Measurements from ENCODE around the gene MYL10. TPM values are rescaled to one million over a fixed set of nuclear protein-coding genes. Genes with fewer than 3 reads are reported as not detected.

Gene MYL10
- total RNA-seq, 4 donors from 2014 or later, result not detected

DNA sequence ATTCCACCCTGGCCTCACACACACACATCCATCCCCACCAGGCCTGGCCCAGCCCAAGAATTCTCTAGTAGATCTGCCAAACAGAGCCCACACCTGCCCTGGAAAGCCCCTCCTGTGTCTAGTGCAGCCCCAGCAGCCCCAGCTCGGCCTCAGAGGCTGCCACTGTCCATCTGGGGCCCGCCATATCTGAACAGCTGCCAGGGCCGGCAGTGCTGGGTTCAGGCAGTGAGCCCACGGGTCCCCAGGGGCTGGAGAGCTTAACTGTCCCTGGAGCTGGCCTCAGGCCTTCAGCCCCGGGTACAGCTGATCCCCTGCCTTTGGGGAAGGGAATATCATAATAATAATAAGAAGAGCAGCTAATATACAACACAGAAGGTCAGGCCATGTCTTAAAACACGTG lies 574 bp downstream of the MYL10 start:
- intact Hi-C loops (cut with DNase I; ENCODE audit: low total_unique reads) (no loop called here), in situ Hi-C loops (cut with MboI; ENCODE audit: low pct_ligation_motif_present in 1 of 4, low pct_unique_long_range_greater_than_20kb in 1 of 4, low sequenced_read_pairs in 3 of 4) (no loop called here)
- H3K36me3 ChIP-seq, result no peaks in the 10 kb centered on the region
- H3K9me3 ChIP-seq, result no peaks in the 10 kb centered on the region
- H3K27ac ChIP-seq, result no peak overlapping the region
- TF ChIP-seq CTCF (IDR thresholded peaks at IDR 0.05), result no peak
- no peak for TF ChIP-seq POLR2A (IDR thresholded peaks at IDR 0.05)
- TF ChIP-seq POLR2AphosphoS5 (IDR thresholded peaks at IDR 0.05), result no peak
- TF ChIP-seq EP300 (IDR thresholded peaks at IDR 0.05; ENCODE audit: low read depth), result no peak
- no peak for DNase-seq
- WGBS, 2 donors (ENCODE audit: low coverage in 1 of 2), result 63 to 80% methylated on average over 1 to 6 of the region's 6 CpGs
- H3K4me3 ChIP-seq, result no peak overlapping the region
- no peaks in the 10 kb centered on the region for H3K4me1 ChIP-seq
- peaks cover 27% of the 10 kb centered on the region for H3K27me3 ChIP-seq

DNA sequence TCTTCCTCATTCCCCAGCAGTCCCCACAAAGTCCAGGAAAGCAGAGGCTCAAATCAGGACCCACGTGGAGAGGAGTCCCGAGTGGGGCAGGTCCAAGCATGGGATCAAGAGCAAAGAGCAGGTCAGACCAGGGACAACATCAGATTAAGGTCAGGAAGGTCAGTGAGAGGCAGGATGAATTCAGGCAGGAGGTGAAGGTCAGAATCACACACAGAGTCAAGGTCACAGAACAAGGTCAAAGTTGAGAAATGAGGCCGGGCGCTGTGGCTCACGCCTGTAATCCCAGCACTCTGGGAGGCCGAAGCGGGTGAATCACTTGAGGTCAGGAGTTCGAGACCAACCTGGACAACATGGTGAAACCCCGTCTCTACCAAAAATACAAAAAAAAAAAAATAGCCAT lies 2.3 kb downstream of the MYL10 start:
- H3K4me3 ChIP-seq, result no peak overlapping the region
- TF ChIP-seq POLR2A (IDR thresholded peaks at IDR 0.05) (no peak), CTCF (IDR thresholded peaks at IDR 0.05) (no peak), EP300 (IDR thresholded peaks at IDR 0.05; ENCODE audit: low read depth) (no peak), POLR2AphosphoS5 (IDR thresholded peaks at IDR 0.05) (no peak)
- H3K27ac ChIP-seq, result no peak overlapping the region
- H3K27me3 ChIP-seq, result peaks cover 27% of the 10 kb centered on the region
- intact Hi-C loops (cut with DNase I; ENCODE audit: low total_unique reads), result no loop called here
- WGBS, 2 donors (ENCODE audit: low coverage in 1 of 2), result 83 to 93% methylated on average over 6 to 9 of the region's 9 CpGs
- in situ Hi-C loops (cut with MboI; ENCODE audit: low pct_ligation_motif_present in 1 of 4, low pct_unique_long_range_greater_than_20kb in 1 of 4, low sequenced_read_pairs in 3 of 4), result no loop called here
- no peaks in the 10 kb centered on the region for H3K4me1 ChIP-seq
- H3K36me3 ChIP-seq, result no peaks in the 10 kb centered on the region
- DNase-seq, result no peak
- no peaks in the 10 kb centered on the region for H3K9me3 ChIP-seq

- Histone ChIP-seq H3K27ac (no peak overlapping the region), H3K4me1 (no peaks in the 10 kb centered on the region), H3K4me3 (no peak overlapping the region), H3K27me3 (peaks cover 27% of the 10 kb centered on the region), H3K36me3 (no peaks in the 10 kb centered on the region), H3K9me3 (no peaks in the 10 kb centered on the region)
- intact Hi-C loops (cut with DNase I; ENCODE audit: low total_unique reads), result no loop called here
- DNase-seq, result no peak
- no peak for TF ChIP-seq POLR2AphosphoS5 (IDR thresholded peaks at IDR 0.05)
- no peak for TF ChIP-seq CTCF (IDR thresholded peaks at IDR 0.05)
- 20 to 72% methylated on average over 1 to 13 of the region's 15 CpGs for WGBS, 2 donors (ENCODE audit: low coverage in 1 of 2)
- in situ Hi-C loops (cut with MboI; ENCODE audit: low pct_ligation_motif_present in 1 of 4, low pct_unique_long_range_greater_than_20kb in 1 of 4, low sequenced_read_pairs in 3 of 4), result no loop called here
Measured at GRCh38 chr7:101626069-101626671, 2.9 kb downstream of the MYL10 start.

DNA sequence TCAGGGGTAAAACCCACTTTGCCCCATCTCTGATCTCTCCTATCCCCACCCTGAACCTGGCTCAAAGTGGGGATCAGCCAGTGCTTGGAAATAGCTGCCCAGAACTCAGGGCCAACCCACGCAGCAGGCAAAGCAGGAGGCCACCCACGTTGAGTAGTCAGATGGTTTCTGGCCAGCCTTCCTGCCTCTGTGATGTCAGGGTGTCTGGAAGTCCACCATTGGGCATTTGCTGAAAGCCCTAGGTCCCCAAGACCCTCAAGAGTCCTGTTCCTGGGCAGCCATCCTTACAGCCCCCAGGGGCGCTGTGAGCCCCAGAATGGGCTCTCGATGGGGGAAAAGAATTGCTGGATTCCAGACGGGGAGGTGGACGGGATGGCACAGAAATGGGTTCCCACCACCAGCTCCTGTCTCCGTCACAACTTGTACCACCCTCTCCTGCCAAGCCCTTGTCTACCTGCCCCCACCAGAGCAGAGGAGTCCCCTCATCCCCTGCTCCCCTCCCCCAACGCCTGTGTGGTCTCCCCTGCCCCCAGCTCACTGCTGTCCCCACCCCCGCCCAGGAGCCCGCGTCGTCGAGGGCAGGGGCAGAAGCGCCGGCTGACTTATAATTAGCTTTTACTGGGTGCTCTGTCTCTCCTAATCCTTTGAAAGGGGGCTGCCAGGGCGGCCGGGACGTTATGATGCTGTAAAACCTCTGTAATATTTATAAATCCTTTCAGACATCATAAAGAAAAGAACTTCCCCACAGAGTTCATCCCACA lies 3.9 kb downstream of the MYL10 start:
- intact Hi-C loops (cut with DNase I; ENCODE audit: low total_unique reads) (no loop called here), in situ Hi-C loops (cut with MboI; ENCODE audit: low pct_ligation_motif_present in 1 of 4, low pct_unique_long_range_greater_than_20kb in 1 of 4, low sequenced_read_pairs in 3 of 4) (no loop called here)
- WGBS, 2 donors (ENCODE audit: low coverage in 1 of 2), result 14% methylated on average over 18 of the region's 18 CpGs; no CpG with 5 or more reads in 1 of the 2 donors
- no peaks in the 10 kb centered on the region for H3K9me3 ChIP-seq
- no peaks in the 10 kb centered on the region for H3K4me1 ChIP-seq
- no peak for TF ChIP-seq CTCF (IDR thresholded peaks at IDR 0.05)
- no peak for TF ChIP-seq POLR2AphosphoS5 (IDR thresholded peaks at IDR 0.05)
- TF ChIP-seq POLR2A (IDR thresholded peaks at IDR 0.05), result no peak
- no peak for TF ChIP-seq EP300 (IDR thresholded peaks at IDR 0.05; ENCODE audit: low read depth)
- no peak for DNase-seq
- H3K4me3 ChIP-seq, result no peak overlapping the region
- no peaks in the 10 kb centered on the region for H3K36me3 ChIP-seq
- H3K27me3 ChIP-seq, result peaks cover 27% of the 10 kb centered on the region
- no peak overlapping the region for H3K27ac ChIP-seq

Measured in transverse colon (tissue), 4 donors.